Progenitor cell of endocrine pancreas (in vitro differentiated cells): ENCODE results near the gene STRADB. TPM values are rescaled to one million over a fixed set of nuclear protein-coding genes. Genes with fewer than 3 reads are reported as not detected.

Experiments
- DNase-seq: peaks from one replicate; pipeline ENCODE4 v3.0.0; 2021; ENCODE audit warnings: low spot score; ENCODE audit not compliant: unreplicated experiment
- H3K27ac Mint-ChIP-seq: 2 replicates; pipeline ENCODE4 v1.8.0; 2021; ENCODE audit warnings: mild to moderate bottlenecking, moderate library complexity, mixed read lengths
- H3K27me3 Mint-ChIP-seq: 2 replicates; pipeline ENCODE4 v1.8.0; 2021; ENCODE audit warnings: mixed read lengths
- H3K36me3 Mint-ChIP-seq: 2 replicates; pipeline ENCODE4 v1.8.0; 2022; ENCODE audit warnings: mixed read lengths; ENCODE audit not compliant: insufficient read depth
- H3K4me1 Mint-ChIP-seq: 2 replicates; pipeline ENCODE4 v1.8.0; 2021; ENCODE audit warnings: low read depth, mixed read lengths
- H3K4me3 Mint-ChIP-seq: 2 replicates; pipeline ENCODE4 v1.8.0; 2021; ENCODE audit warnings: low read depth, mild to moderate bottlenecking, moderate library complexity, mixed read lengths
- H3K9me3 Mint-ChIP-seq: 2 replicates; pipeline ENCODE4 v1.8.0; 2021; ENCODE audit warnings: low read depth, mixed read lengths
- CTCF ChIP-seq: fragments of 200-600 bp; sonication (generic); IDR thresholded peaks from one replicate; pipeline ENCODE4 v1.5.0; 2021; ENCODE audit warnings: antibody characterized with exemption, mild to moderate bottlenecking; ENCODE audit not compliant: unreplicated experiment
- total RNA-seq: library from RNA; stranded (reverse); gene quantifications from 2 replicates; pipeline ENCODE4 v1.2.1, GENCODE V29; 2021

Gene STRADB
- total RNA-seq, 1 donor from 2014 or later: 48.2 TPM

- no peaks in the 10 kb centered on the region for H3K4me1 Mint-ChIP-seq
- H3K9me3 Mint-ChIP-seq: no peaks in the 10 kb centered on the region
Measured at GRCh38 chr2:201515573-201516246, 64.2 kb downstream of the STRADB start.

GRCh38 chr2:201517094-201517493 lies 65.6 kb downstream of the STRADB start:
- no peaks in the 10 kb centered on the region for H3K9me3 Mint-ChIP-seq
- no peak for TF ChIP-seq CTCF
- H3K36me3 Mint-ChIP-seq: no peaks in the 10 kb centered on the region
- H3K4me3 Mint-ChIP-seq: no peak overlapping the region
- no peak for DNase-seq
- no peaks in the 10 kb centered on the region for H3K4me1 Mint-ChIP-seq
- no peak overlapping the region for H3K27ac Mint-ChIP-seq
- no peaks in the 10 kb centered on the region for H3K27me3 Mint-ChIP-seq

More at GRCh38 chr2:201515573-201516246, 64.2 kb downstream of the STRADB start:
- H3K27me3 Mint-ChIP-seq: no peaks in the 10 kb centered on the region
- H3K4me3 Mint-ChIP-seq: no peak overlapping the region
- no peaks in the 10 kb centered on the region for H3K36me3 Mint-ChIP-seq
- DNase-seq: no peak
- TF ChIP-seq CTCF: no peak
- H3K27ac Mint-ChIP-seq: no peak overlapping the region

- TF ChIP-seq CTCF: no peak
- Mint-ChIP-seq H3K4me1 (no peaks in the 10 kb centered on the region), H3K27ac (no peak overlapping the region), H3K36me3 (no peaks in the 10 kb centered on the region), H3K4me3 (no peak overlapping the region), H3K27me3 (no peaks in the 10 kb centered on the region), H3K9me3 (peaks cover 9% of the 10 kb centered on the region)
- DNase-seq: no peak
Measured at GRCh38 chr2:201520201-201520600, 68.7 kb downstream of the STRADB start.

GRCh38 chr2:201522965-201523364 lies 71.4 kb downstream of the STRADB start:
- Mint-ChIP-seq H3K4me1 (no peaks in the 10 kb centered on the region), H3K27ac (no peak overlapping the region), H3K36me3 (no peaks in the 10 kb centered on the region)

GRCh38 chr2:201523506-201523905 lies 72.0 kb downstream of the STRADB start:
- Mint-ChIP-seq H3K4me3 (no peak overlapping the region), H3K27me3 (no peaks in the 10 kb centered on the region), H3K36me3 (no peaks in the 10 kb centered on the region), H3K4me1 (no peaks in the 10 kb centered on the region), H3K27ac (no peak overlapping the region), H3K9me3 (peaks cover 30% of the 10 kb centered on the region)
- no peak for DNase-seq
- no peak for TF ChIP-seq CTCF

More at GRCh38 chr2:201522965-201523364, 71.4 kb downstream of the STRADB start:
- no peak for TF ChIP-seq CTCF
- Mint-ChIP-seq H3K27me3 (no peaks in the 10 kb centered on the region), H3K4me3 (no peak overlapping the region), H3K9me3 (peaks cover 28% of the 10 kb centered on the region)
- DNase-seq: no peak

Other genes with a start within 250 kb of the STRADB start
- gene CASP8, start 191.2 kb upstream of the STRADB start, total RNA-seq: 2.8 and 5.0 TPM in 2 replicates
- 0.55 and 0.69 TPM in 2 replicates for gene FLACC1, start 94.4 kb upstream of the STRADB start, total RNA-seq
- gene TRAK2, start 282 bp upstream of the STRADB start, total RNA-seq: 17.9 and 18.2 TPM in 2 replicates
- 55.3 and 57.8 TPM in 2 replicates for gene TMEM237, start 191.8 kb downstream of the STRADB start, total RNA-seq
- 0.22 TPM in 1 of 2 replicates, not detected in the other for gene MPP4, start 246.9 kb downstream of the STRADB start, total RNA-seq